ENCODE data around the gene C1S.
"Not testable (repeated sequence)": the region's sequence is repeated elsewhere in the genome, so short reads cannot be mapped to it uniquely, and the experiment has no call there.

Gene C1S

DNA sequence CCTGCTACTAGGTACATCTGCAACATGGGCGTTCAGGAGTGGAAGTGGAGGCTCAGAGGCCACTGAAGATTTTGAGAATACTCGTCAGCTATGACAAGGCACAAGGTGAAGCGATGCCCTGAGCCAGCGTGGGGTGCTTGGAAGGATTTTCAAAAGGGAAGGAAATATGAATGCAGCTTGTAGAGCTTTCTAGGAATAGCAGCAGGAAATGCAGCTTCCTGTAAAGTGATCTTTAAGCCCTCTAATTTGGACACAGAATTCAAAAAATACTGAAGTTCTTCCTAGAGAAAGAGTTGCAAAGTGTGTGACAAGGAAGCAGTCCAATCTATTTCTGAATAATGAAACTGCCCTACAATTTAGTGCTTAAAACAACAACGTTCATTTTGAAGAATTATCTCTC, 13.2 kb upstream of the C1S start:
- DNase-seq = no peak

DNA sequence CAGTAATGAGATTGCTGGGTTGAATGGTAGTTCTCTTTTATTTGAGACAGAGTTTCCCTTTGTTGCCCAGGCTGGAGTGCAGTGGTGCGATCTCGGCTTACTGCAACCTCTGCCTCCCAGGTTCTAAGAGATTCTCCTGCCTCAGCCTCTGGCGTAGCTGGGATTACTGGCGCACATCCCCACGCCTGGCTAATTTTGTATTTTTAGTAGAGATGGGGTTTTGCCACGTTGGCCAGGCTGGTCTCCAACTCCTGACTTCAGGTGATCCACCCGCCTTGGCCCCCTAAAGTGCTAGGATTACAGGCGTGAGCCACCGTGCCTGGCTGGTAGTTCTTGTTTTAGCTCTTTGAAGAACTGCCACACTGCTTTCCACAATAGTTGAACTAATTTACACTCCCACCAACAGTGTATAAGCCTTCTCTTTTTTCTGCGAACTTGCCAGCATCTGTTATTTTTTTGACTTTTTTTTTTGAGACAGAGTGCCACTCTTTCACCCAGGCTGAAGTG, 11.0 kb upstream of the C1S start:
- DNase-seq = not testable (repeated sequence)

DNA sequence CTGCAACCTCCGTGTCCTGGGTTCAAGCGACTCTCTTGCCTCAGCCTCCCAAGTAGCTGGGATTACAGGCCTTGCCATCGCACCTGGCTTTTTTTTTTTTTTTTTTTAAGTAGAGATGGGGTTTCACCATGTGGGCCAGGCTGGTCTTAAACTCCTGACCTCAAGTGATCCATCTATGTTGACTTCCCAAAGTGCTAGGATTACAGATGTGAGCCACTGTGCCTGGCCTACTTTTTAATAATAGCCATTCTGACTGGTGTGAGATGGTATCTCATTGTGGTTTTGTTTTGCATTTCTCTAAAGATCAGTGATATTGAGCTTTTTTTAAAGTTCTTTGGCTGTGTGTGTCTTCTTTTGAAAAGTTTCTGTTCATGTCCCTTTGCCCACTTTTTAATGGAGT, 10.5 kb upstream of the C1S start:
- not testable (repeated sequence) for DNase-seq

DNA sequence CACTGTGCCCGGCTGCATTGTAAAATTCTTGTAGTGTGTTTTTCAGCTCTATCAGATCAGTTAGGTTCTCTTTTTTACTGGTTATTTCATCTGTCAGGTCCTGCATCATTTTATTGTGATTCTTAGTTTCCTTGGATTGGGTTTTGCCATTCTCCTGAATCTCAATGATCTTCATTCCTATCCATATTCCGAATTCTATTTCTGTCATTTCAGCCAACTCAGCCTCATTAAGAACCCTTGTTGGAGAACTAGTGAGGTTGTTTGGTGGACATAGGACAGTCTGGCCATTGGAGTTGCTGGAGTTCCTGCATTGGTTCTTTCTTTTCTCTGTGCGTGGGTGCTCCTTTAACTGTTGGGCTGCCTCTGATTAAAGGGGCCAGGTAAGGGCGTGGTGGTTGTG, 5.6 kb upstream of the C1S start:
- DNase-seq = no peak

DNA sequence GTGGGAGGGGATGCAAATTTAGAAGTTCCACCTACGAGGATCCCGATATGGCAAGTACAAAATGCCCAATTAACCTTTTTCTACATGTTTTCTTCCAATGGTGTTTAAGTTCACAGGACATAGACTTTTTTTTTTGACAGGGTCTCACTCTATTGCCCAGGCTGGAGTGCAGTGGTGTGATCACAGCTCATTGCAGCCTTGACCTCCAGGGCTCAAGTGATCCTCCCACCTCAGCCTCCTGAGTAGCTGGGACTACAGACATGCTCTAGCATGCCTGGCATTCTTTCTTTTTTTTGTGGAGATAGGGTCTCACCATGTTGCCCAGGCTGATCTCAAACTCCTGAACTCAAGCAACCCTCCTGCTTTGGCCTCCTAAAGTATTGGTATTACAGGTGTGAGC, 4.8 kb upstream of the C1S start:
- not testable (repeated sequence) for DNase-seq

DNA sequence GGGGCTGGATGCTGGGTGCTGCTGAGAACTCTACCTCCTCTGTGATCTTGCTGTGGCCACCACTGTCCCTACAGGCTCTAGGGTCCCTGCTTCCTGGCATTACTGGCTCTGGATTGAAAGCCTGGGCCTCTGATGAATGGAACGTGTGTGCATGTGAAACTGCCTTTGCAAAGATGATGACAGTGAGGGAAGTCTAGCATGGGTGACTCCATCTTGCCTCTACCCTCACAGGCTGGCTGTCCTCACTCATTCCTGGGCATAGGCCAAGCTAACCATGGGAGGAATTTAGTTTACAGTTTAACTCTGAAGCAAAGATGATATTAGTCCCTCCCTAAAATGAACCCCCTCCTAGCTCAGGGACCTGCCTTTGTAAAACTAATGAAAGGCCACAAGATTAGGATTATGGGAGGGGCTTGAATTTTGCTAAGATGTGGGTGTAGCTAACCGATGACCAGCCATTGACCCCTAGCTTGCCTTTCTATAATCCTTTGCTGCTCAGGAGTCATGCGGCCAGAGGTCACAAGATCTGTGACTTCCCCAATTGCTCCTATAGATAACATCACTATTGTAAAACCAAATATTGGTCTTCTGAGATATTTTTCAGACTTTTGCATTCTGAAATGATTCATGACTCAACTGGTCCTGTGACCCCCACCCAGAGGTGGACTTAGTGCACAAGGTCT, 2.2 kb upstream of the C1S start:
- no peak for DNase-seq

DNA sequence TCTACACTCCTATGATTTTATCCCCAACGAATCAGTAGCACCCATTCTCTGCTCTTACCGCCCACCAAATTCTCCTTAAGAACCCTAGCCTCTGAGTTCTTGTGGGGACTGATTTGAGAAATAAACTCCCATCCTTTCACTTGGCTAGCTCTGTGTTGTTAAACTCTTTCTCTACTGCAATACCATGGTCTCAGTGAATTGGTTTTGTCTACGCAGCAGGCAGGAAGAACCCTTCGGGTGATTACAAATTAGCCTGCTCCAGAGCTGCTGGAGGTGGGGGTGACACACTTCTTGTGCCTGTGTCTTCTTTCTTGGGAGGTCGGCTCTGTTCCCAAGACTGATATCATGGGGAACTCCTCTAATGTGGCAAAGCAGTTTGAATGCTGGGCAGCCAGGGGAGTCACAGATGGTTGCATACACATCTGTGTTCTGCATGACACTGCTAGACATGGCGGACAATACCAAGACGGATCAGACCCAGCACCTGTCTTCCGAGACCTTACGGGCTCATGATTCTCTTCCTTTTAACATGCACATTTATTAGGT, 1.6 kb upstream of the C1S start:
- DNase-seq = no peak

DNA sequence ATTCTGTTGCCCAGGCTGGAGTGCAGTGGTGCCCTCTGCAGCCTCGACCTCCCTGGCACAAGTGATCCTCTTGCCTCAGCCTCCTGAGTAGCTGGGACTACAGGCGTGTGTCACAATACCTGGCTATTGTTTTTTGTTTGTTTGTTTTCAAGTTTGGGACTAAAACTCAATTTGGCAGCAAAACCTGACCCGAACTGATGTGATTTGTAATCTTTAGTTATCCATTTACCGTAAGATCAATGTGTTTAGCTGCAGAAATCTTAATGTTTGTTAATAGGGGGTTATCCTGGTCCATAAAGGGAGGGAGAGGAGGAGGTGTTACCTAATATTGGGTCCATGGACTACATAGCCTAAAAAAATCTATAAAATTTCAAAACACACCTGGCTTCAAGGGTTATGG, 738 bp upstream of the C1S start:
- no peak for DNase-seq

DNA sequence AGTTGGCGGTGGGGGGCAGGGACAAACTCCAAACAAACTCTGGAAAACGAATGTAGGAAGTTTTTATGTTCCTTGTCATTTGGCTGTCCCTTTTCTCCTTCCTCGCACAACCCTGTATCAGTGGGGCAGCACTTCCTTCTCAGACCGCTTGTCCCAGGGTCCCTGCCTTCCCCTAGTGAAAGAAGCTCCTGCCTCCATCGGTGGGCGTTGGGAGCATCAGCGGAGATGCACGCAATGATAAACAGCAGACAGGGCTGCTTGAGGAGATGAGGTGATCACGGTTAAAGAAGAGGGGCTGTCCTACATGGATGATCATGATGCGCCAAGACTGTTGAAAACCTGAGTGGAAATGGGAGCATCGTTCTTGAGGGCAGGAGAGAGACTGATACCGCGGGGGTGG, 620 bp downstream of the C1S start:
- DNase-seq = no peak

DNA sequence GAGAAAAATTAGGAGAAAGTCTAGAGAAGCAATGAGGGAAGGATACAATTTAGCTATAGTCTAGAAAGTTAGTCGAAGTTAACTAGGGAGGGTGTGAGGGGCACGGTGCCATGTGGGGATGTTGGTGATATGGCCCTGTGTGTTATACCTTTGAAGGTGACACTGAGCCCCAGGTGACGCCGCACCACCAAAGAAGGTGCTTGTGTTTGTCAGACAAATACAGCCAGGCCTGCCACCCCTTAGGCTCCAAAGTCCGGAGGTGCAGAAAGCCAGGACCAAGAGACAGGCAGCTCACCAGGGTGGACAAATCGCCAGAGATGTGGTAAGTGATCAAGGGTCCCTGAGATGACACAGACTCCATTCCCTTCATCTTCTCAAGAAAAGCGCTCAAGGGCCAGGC, 1.1 kb downstream of the C1S start:
- no peak for DNase-seq

DNA sequence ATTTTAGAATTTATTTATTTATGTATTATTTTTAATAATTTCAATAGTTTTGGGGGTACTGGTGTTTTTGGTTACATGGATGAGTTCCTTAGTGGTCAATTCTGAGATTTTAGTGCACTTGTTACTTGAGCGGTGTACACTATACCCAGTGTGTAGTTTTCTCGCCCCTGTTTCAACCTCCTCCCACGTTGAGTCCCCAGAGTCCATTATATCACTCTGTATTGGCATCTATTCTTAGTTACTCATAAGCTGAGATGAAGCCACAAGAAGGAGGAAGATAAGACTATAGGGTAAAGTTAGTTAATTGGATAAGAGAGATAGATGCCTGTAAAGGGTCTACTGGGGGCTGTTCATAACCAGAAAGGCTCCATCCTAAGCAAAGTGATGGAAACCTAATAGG, 4.0 kb downstream of the C1S start:
- no peak for DNase-seq

DNA sequence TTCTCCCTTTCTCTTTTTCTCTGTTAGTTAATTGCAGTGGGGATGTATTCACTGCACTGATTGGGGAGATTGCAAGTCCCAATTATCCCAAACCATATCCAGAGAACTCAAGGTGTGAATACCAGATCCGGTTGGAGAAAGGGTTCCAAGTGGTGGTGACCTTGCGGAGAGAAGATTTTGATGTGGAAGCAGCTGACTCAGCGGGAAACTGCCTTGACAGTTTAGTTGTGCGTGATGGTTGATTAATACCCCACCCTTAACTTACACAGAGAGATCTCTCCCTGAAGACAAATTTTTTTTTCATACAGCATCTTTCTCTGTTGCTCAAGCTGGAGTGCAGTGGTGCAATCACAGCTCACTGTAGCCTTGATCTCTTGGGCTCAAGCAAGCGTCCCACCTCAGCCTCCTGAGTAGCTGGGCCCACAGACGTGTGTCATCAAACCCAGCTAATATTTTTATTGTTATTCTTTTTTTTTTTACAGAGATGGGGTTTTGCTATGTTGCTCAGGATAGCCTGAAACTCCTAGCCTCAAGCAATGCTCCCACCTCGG, 4.6 kb downstream of the C1S start:
- no peak for DNase-seq

DNA sequence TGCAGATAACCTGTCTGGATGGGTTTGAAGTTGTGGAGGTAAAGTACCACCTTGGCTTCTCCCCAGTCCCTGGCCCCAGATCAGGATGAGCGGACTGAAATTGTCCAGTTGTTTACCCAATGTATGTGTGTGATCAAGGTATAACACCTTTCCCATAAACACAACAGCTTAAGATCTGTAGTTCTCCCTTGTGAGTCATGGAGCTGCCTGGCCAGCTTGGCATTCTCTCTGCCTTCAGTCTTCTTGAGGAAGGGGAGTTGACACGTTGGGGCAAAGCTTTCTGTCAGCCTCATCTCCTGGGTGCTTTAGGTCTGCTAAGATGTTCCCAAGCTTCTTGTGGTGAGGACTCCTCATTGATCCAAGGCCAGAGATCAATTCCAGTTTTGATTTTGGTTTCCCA, 6.1 kb downstream of the C1S start:
- DNase-seq = no peak

DNA sequence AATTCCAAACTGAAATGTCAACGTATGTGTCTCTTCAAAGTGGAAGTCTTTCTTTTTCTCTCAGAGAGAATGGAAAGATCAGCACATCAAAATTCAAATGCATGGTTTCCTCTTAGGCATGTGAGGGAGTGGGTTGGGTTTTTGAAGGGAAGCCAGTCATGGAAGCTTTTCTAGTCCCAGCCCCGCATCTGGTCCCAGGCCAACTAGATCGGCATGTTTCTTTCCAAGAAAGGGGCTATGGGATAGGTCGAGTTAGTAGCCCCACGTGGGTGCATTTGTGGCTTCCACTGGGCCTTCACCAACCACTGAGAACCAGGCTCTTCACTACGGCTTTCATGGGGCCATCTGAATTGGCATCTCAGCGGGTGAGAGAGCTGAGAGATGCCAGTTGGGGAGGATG, 6.6 kb downstream of the C1S start:
- DNase-seq = no peak

DNA sequence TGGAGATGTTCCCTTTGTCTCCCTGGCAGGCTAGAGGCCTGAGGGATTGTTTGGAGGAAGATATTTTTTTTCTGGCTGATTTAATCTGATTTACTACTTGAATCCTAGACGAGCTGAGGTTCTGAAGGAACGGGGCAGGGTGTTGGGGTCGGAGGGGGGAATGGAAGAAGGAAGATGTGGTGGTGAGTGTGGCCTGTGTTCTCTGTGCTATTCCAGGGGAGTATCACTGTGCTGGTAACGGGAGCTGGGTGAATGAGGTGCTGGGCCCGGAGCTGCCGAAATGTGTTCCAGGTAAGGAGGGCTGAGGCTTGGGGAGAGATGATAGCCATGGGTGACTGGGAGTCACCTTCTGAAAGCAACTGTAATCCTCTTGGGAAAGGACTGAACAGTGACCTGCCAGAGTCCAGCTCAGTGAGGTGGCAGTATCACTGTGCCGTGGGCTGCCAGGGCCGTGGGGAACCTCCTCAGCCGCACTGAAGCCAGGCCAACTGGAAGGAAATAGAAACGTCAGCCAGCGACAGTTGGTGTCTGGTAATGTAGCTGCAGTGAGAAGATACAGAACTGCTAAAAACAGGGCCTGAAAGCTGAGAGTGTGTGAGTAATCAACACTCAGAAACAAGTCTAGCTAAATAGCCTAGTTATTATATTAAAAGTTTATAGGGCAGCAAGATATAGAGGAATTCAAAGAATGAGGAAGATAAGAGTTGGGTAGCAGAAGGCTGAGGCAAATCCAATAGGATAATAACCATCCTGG, 7.9 kb downstream of the C1S start:
- DNase-seq = no peak

DNA sequence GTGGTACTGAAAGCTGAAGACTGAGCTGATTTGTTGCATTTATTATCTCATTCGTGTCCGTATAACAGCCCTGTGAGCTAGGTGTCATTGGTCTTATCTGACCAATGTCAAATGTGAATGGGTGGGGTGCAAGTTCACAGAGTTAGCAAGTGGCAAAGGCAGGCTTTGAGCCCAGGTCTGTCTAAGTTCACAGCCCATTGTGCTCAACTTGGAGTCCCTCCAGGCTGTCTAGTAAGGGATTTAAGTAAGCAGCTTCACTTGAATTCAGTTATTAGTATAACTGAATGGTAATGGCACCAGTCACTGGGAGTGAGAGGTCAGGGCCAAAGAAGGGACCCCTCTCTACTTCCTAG, 8.5 kb downstream of the C1S start:
- DNase-seq = no peak

DNA sequence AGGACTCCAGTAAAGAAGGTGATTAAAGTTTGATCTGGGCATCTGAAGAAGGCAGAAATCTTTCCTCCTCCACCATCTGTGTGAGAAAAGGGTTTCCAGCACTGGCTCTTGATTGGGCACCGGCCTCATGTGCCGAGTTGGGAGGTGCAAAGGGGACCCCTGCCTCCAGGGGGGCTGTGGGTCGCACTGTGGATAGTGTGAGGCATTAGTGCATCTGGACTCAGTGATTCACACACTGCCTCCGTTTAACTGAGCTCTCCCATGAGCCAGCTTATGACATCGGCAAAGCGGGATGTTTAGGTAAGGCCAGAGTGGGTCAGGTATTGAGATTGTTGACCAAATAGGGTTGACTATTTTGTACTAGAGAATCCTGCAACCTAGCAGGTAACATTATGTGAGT, 8.9 kb downstream of the C1S start:
- no peak for DNase-seq

DNA sequence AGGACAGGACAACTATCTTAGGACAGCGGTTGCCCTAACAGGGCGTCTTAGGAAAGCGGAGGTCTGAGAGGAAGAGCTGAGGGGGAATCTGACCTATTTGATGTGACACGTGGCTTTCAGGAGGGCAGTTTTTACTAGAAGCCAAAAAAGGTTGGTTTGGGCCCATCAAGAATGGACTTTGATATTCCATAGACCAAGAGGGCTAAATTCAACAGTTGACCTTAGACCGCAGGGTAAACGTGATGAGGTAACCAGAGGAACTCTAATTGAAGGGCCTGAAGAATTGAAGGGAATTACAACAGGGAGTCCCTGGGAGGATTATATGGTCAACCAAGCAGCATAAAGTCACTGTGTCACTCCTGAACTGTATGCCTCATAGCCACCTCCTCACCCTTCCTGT, 11.5 kb downstream of the C1S start:
- DNase-seq = no peak

DNA sequence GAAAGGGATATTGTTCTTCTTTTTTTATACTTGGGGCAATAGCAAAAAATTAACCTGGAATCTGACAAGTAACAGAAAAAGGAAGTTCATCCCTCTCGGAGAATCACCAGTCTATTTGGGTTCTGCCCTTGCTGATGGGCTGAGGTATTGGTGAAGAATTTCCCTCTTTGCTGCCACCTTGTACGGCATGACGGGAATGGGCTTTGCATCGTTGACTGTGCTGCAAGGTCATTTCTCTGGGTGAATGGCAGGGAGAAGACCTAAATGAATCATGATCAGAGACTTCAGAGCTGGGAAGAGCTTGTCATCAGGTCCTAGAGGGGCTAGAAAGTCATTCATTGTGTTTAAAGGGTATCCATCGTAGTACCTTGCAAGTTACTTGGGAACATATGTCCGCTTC, 12.0 kb downstream of the C1S start:
- DNase-seq = no peak

DNA sequence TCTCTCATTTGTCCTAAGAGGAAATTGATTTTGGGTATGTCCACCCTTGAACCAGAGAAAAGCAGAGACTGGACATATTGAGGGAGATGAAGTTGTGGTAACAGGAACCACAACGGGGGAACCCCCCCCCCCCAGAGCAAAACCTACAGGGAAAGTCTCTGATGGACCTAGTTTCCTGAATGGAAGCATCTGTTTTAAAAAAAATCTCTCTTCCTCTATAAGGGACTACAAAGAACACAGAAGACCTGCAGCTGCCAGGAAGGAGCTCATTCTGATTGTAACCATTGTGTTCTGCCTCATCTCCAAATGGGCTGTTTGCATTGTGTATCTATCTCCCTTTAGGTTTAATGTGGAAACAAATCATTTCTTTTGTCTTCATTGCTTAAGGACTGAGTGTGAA, 13.4 kb downstream of the C1S start:
- no peak for DNase-seq

DNA sequence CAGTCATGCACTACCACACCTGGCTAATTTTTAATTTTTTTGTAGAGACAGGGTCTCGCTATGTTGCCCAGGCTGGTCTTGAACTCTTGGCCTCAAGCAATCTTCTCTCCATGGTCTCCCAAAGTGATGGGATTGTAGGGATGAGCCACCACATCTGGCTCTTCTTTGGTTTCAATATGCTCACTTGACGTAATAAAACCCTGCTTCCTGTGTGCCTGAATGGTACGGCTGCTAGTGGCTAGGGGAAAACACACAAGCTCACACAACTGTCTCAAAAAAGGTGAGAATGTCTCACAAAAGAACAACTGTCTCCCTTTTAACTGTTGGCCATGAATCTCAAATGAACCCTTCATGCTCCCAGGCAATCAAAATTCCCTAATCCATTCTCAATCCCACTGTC, 15.0 kb downstream of the C1S start:
- DNase-seq = no peak

DNA sequence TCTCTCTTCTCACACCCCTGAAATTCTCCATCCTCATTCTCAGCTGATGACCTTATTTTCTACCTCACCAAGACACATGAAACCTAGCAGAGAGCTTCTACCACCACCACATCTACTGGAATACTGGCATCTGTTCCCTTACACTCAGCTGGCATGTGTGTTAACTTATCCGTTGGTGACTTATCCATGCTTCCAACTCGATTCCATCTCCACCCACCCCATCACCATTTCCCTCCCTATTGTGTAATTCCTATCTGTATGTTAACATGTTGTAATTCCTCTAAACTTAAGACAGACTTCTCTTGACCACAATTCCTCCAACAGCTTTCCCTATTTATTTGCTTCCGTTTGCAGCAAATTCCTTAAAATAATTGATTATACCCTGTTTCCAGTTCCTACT, 15.4 kb downstream of the C1S start:
- no peak for DNase-seq

DNA sequence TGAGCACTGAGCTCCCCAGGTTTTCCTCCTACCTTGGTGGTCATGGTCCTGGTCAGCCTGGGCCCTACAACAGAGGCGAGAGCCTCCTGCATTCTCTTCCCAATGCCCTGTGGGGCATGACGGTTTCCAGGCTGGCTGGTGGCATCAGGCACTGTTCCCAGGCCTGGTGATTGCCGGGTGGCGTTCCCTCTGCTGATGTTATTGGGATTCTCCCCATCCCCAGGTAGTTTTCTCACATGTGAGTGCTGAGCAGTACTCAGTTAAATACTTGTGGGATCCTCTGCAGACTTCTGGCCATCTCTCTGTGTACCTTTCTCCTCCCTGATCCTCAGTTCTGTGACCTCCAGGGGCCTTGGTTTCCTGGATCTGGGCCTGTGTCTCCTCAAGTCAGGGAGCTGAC, 16.0 kb downstream of the C1S start:
- DNase-seq = no peak

DNA sequence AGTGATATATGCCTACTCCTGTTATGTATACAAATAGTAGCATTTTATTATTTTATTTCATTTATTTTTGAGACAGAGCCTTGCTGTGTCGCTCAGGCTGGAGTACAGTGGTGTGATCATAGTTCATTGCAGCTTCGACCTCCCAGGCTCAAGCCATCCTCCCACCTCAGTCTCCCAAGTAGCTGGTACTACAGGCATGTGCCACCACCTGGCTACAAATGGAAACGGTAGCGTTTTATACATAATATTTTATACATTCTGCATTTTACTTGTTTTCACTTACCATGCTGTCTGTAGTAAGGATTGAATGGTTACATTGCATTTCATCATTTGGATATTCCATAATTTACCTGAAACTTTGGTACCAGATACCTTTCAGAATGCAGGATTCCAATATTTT, 17.6 kb downstream of the C1S start:
- DNase-seq = no peak

DNA sequence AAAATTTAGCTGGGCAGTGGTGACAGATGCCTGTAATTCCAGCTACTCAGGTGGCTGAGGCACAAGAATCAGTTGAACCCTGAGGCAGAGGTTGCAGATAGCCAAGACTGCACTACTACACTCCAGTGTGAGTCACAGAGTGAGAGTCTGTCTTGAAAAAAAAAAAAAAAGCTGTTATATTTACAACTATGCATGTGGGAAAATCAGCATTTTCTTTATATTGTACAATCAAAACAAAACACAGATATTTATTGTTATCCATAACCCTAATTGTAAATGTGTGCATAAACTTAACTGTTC, 19.3 kb downstream of the C1S start:
- no peak for DNase-seq

All from activated CD4-positive, alpha-beta T cell treated with anti-CD3 and anti-CD28 coated beads, Interleukin-2, amount 50 U/mL, for 4 hours (primary cell).